Measurements from ENCODE around the gene TUBB2A. TPM values are rescaled to one million over a fixed set of nuclear protein-coding genes. Genes with fewer than 3 reads are reported as not detected.

The TUBB2A gene
- total RNA-seq, 2 experiments from 2014 or later = 1.3 to 1.5 TPM

GRCh38 chr6:3165631-3166534 lies 8.5 kb upstream of the TUBB2A start:
- ChIA-PET POLR2A (no interaction called here), CTCF (interaction anchor here (1.2 to 1.5 kb wide), 4 partner anchors 9 to 86 kb away, joined by 3 to 11 read pairs (median 4); partner anchors contain the start of gene TUBB2A)
- no peak overlapping the region for H3K4me3 Mint-ChIP-seq
- no peak for DNase-seq
- no peak for ATAC-seq
- peaks cover 6% of the 10 kb centered on the region for H3K27me3 Mint-ChIP-seq
- intact Hi-C loops (cut with micrococcal nuclease) = no loop called here
- H3K27ac Mint-ChIP-seq = no peak overlapping the region
- TF ChIP-seq CTCF (IDR thresholded peaks at IDR 0.05) = no peak
- peaks cover 11% of the 10 kb centered on the region for H3K4me1 Mint-ChIP-seq (ENCODE audit: low read depth)
- no peaks in the 10 kb centered on the region for H3K36me3 Mint-ChIP-seq (ENCODE audit: low read depth)
- H3K9me3 Mint-ChIP-seq = no peaks in the 10 kb centered on the region

DNA sequence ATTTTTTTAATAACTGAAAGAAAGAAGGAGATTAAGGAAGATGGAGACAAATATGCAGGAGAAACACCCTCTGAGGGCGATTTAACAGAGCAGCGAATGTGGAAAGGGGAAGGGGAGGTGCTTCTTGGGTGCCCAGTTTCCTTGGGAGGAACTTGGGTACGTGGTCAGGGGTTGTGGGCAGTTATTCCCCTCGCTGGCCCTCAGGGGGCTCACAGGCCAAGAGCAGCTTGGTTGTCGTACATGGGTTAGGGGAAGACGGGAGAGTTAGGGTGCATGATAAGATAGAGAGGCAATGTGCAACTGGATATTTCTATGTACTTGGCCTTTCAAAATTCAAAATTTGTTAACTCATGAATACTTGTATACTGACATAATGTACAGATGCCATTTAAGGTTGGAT lies 7.0 kb upstream of the TUBB2A start:
- H3K4me1 Mint-ChIP-seq (ENCODE audit: low read depth) = peaks cover 21% of the 10 kb centered on the region
- peaks cover 6% of the 10 kb centered on the region for H3K27me3 Mint-ChIP-seq
- TF ChIP-seq CTCF (IDR thresholded peaks at IDR 0.05) = no peak
- H3K36me3 Mint-ChIP-seq (ENCODE audit: low read depth) = peaks cover 5% of the 10 kb centered on the region
- no peak overlapping the region for H3K4me3 Mint-ChIP-seq
- peaks cover 8% of the 10 kb centered on the region for H3K9me3 Mint-ChIP-seq
- CTCF ChIA-PET = interaction anchor here (2.3 kb wide), 1 partner anchor 87 kb away, joined by 8 read pairs; no protein-coding TSS in a partner anchor
- DNase-seq (no peak), ATAC-seq (no peak)
- H3K27ac Mint-ChIP-seq = no peak overlapping the region
- intact Hi-C loops (cut with micrococcal nuclease) = no loop called here
- POLR2A ChIA-PET = no interaction called here

- POLR2A ChIA-PET = no interaction called here
- Mint-ChIP-seq H3K9me3 (peaks cover 8% of the 10 kb centered on the region), H3K4me3 (peak overlapping the region; percentile 77), H3K27me3 (peaks cover 7% of the 10 kb centered on the region), H3K4me1 (ENCODE audit: low read depth) (peaks cover 22% of the 10 kb centered on the region), H3K36me3 (ENCODE audit: low read depth) (peaks cover 5% of the 10 kb centered on the region), H3K27ac (no peak overlapping the region)
- TF ChIP-seq CTCF (IDR thresholded peaks at IDR 0.05) = no peak
- intact Hi-C loops (cut with micrococcal nuclease) = no loop called here
- CTCF ChIA-PET = interaction anchor here (1.8 to 2.3 kb wide), 2 partner anchors 14 to 88 kb away, joined by 4 to 8 read pairs; no protein-coding TSS in a partner anchor
- ATAC-seq = peak; percentile 4
- DNase-seq = no peak
These were observed 5.9 kb upstream of the TUBB2A start for GRCh38 chr6:3163248-3163594.

- peaks cover 8% of the 10 kb centered on the region for H3K9me3 Mint-ChIP-seq
- TF ChIP-seq CTCF (IDR thresholded peaks at IDR 0.05) = no peak
- peak overlapping the region; percentile 77 for H3K4me3 Mint-ChIP-seq
- CTCF ChIA-PET = interaction anchor here (0.8 to 2.3 kb wide), 4 partner anchors 14 to 97 kb away, joined by 4 to 8 read pairs (median 5); no protein-coding TSS in a partner anchor
- ATAC-seq = peak; percentile 75
- peaks cover 5% of the 10 kb centered on the region for H3K36me3 Mint-ChIP-seq (ENCODE audit: low read depth)
- DNase-seq = peak; percentile 70
- H3K27me3 Mint-ChIP-seq = peaks cover 8% of the 10 kb centered on the region
- H3K4me1 Mint-ChIP-seq (ENCODE audit: low read depth) = peaks cover 24% of the 10 kb centered on the region
- POLR2A ChIA-PET = no interaction called here
- H3K27ac Mint-ChIP-seq = no peak overlapping the region
- intact Hi-C loops (cut with micrococcal nuclease) = no loop called here
These were observed 5.4 kb upstream of the TUBB2A start for GRCh38 chr6:3162565-3163247.

All from activated CD8-positive, alpha-beta T cell treated with anti-CD3 and anti-CD28 coated beads for 36 hours (primary cell).